BLaER1 (cell line): Measurements from ENCODE around the gene LYPD6B.

Source experiments
- H3K27ac ChIP-seq: shearing (Covaris generic); formaldehyde crosslinking; 2 replicates; pipeline ENCODE4 v1.8.1; 2022
- H3K27me3 ChIP-seq: shearing (Covaris generic); formaldehyde crosslinking; 2 replicates; pipeline ENCODE4 v1.8.1; 2022
- H3K36me3 ChIP-seq: shearing (Covaris generic); formaldehyde crosslinking; 2 replicates; pipeline ENCODE4 v1.8.1; 2022
- H3K4me1 ChIP-seq: shearing (Covaris generic); formaldehyde crosslinking; 2 replicates; pipeline ENCODE4 v1.8.1; 2022
- H3K4me2 ChIP-seq: shearing (Covaris generic); formaldehyde crosslinking; 2 replicates; pipeline ENCODE4 v1.8.1; 2022
- H3K4me3 ChIP-seq: shearing (Covaris generic); formaldehyde crosslinking; 2 replicates; pipeline ENCODE4 v1.8.1; 2022
- H3K9ac ChIP-seq: shearing (Covaris generic); formaldehyde crosslinking; 2 replicates; pipeline ENCODE4 v1.8.1; 2022
- H3K9me3 ChIP-seq: shearing (Covaris generic); formaldehyde crosslinking; 2 replicates; pipeline ENCODE4 v1.8.1; 2022
- H4K20me1 ChIP-seq: shearing (Covaris generic); formaldehyde crosslinking; 2 replicates; pipeline ENCODE4 v1.8.1; 2022
- Cebpa-rat ChIP-seq: shearing (Covaris generic); IDR thresholded peaks from 2 replicates; pipeline ENCODE4 v1.8.1; 2022

Gene LYPD6B

GRCh38 chr2:148999451-148999921 lies 39.0 kb upstream of the LYPD6B start:
- H3K9ac ChIP-seq, result no peak overlapping the region
- no peak overlapping the region for H3K4me3 ChIP-seq
- H3K36me3 ChIP-seq, result no peaks in the 10 kb centered on the region
- no peak overlapping the region for H3K4me2 ChIP-seq
- H3K27me3 ChIP-seq, result no peaks in the 10 kb centered on the region
- TF ChIP-seq Cebpa-rat, result no peak
- H3K4me1 ChIP-seq, result no peaks in the 10 kb centered on the region
- H3K27ac ChIP-seq, result no peak overlapping the region
- H4K20me1 ChIP-seq, result no peaks in the 10 kb centered on the region
- H3K9me3 ChIP-seq, result no peaks in the 10 kb centered on the region

- no peak overlapping the region for H3K27ac ChIP-seq
Observed at GRCh38 chr2:149000158-149000938, 38.2 kb upstream of the LYPD6B start.

DNA sequence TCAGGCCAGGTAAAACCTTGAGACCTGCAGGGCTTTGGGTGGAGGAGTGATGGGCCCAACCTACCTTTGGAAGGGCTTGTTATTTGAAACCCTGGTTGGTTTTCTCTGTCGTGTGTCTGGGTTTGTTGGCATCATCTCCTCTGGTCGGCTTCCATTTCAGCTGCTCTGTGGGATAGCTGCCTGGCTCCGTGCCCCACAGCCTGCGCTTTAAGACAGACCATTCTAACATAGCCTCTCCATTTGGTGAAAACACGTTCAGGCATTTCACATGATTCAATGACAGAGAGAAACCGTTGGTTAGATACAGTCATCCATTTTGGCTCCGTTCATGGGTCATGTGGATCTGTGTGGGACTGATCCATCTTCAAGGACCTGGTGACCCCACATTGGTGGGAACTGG lies 37.0 kb upstream of the LYPD6B start:
- Histone ChIP-seq H3K27ac (no peak overlapping the region), H3K9me3 (no peaks in the 10 kb centered on the region), H4K20me1 (no peaks in the 10 kb centered on the region), H3K4me1 (no peaks in the 10 kb centered on the region), H3K4me3 (no peak overlapping the region), H3K9ac (no peak overlapping the region), H3K4me2 (no peak overlapping the region), H3K36me3 (no peaks in the 10 kb centered on the region), H3K27me3 (no peaks in the 10 kb centered on the region)
- no peak for TF ChIP-seq Cebpa-rat

More at GRCh38 chr2:149000158-149000938, 38.2 kb upstream of the LYPD6B start:
- H4K20me1 ChIP-seq, result no peaks in the 10 kb centered on the region
- no peak for TF ChIP-seq Cebpa-rat
- no peaks in the 10 kb centered on the region for H3K4me1 ChIP-seq
- H3K36me3 ChIP-seq, result no peaks in the 10 kb centered on the region
- H3K4me3 ChIP-seq, result no peak overlapping the region
- no peak overlapping the region for H3K9ac ChIP-seq
- no peak overlapping the region for H3K4me2 ChIP-seq
- no peaks in the 10 kb centered on the region for H3K27me3 ChIP-seq
- no peaks in the 10 kb centered on the region for H3K9me3 ChIP-seq

DNA sequence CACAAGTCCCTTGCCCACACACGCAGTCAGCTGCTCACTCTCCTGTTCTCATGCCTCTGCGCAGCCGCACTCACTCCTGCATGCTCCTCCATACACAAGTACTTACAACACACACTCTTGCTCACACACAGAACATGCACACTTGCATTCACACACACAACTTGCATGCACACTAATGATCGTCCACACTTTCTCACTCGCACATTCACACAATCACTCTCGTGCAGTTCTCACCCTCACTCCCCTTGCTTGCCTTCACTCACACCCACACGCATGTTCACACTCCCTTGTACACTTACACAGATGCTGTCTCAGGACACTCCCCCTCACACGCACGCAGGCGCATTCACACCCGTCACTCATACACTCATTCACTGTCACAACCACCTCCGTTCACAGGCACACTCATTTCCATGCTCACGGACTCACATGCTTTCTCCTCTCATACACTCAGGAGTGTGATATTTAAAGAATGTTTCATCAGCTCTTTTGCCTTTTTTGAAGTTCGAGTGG lies 36.1 kb upstream of the LYPD6B start:
- no peaks in the 10 kb centered on the region for H3K27me3 ChIP-seq

DNA sequence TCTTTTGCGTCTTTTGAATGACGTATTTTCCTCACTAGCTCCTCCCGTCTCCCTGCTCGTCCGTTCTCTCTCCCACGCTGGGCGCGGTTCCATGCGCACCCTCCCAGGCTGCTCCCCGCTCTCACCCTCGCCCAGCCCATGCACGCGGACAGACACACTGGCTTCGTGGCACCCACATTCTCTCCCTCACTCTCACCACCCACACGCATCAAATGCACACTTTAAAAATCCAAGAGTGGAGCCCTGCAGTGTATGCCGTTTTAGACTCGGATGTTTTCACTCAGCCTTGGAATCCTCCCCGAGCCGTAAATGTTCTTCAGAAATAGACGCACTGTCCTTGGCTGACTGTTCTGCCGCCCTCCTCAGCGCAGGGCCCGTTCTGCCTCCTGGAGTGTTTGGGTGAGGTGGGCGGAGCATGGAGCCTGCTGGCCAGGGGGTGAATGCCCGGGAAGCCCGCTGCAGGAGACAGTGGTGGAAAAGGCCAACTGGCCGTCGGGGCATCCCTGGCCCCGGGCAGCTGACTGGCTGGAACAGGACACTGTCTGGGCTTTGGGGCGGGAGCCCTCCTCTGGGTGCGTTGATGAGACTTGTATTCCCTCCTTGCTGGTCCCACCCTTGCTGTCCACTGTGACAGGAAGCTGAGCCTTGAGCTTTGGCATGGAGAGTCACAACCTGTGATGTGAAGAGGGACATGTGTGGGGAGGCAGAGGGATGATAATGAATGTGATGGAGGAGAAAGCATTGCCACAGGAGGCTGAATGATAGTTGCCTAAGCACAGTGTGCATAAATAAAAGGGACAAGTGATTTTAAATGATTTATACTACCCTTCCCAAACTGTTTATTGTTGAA lies 35.4 kb upstream of the LYPD6B start:
- Histone ChIP-seq H4K20me1 (no peaks in the 10 kb centered on the region), H3K4me2 (no peak overlapping the region), H3K4me3 (no peak overlapping the region), H3K27ac (no peak overlapping the region), H3K36me3 (no peaks in the 10 kb centered on the region), H3K9ac (no peak overlapping the region), H3K9me3 (no peaks in the 10 kb centered on the region), H3K27me3 (no peaks in the 10 kb centered on the region), H3K4me1 (no peaks in the 10 kb centered on the region)
- TF ChIP-seq Cebpa-rat, result no peak

More for the DNA sequence above, 36.1 kb upstream of the LYPD6B start:
- Histone ChIP-seq H3K4me1 (no peaks in the 10 kb centered on the region), H3K27ac (no peak overlapping the region), H3K9me3 (no peaks in the 10 kb centered on the region), H3K4me3 (no peak overlapping the region), H3K9ac (no peak overlapping the region), H3K36me3 (no peaks in the 10 kb centered on the region), H4K20me1 (no peaks in the 10 kb centered on the region), H3K4me2 (no peak overlapping the region)
- no peak for TF ChIP-seq Cebpa-rat

GRCh38 chr2:149004836-149005235 lies 33.7 kb upstream of the LYPD6B start:
- no peaks in the 10 kb centered on the region for H3K4me1 ChIP-seq
- H3K4me2 ChIP-seq, result no peak overlapping the region
- H3K9ac ChIP-seq, result no peak overlapping the region
- no peak for TF ChIP-seq Cebpa-rat
- no peak overlapping the region for H3K4me3 ChIP-seq
- H4K20me1 ChIP-seq, result no peaks in the 10 kb centered on the region
- H3K36me3 ChIP-seq, result peaks cover 7% of the 10 kb centered on the region; the same call in 1 of the 2 replicates
- no peak overlapping the region for H3K27ac ChIP-seq
- no peaks in the 10 kb centered on the region for H3K9me3 ChIP-seq
- no peaks in the 10 kb centered on the region for H3K27me3 ChIP-seq

DNA sequence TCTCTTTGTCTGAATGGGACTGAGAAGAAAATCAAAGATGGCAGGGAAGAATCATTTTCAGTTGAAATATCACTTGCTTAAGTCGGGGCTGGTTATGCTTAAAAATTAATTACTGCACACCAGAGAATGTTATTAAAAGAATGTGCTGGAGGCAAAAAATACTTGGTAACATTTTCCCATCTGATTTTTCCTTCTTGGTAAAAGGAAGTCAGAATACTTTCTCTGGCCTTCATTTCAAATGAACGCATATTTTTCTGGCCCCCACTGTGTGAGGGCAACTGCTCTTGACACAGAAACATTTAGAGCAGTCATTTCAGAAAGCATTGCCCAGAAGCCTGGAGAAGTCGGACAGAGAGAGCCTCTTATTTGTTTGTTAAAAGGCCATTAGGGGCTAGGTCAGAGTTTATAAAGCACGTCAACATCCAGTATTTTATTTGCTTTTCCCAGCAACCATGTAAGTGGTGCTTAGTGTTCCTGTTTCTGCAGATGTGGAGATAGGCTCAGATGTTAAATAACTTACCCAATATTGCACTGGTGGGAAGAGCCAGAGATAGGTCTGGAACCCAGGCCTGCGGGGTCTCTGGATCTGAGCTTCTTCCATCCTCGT lies 32.9 kb upstream of the LYPD6B start:
- no peak for TF ChIP-seq Cebpa-rat
- H3K9me3 ChIP-seq, result no peaks in the 10 kb centered on the region
- H3K4me1 ChIP-seq, result no peaks in the 10 kb centered on the region
- no peak overlapping the region for H3K4me2 ChIP-seq
- H4K20me1 ChIP-seq, result no peaks in the 10 kb centered on the region
- no peak overlapping the region for H3K4me3 ChIP-seq
- H3K9ac ChIP-seq, result no peak overlapping the region
- peaks cover 14% of the 10 kb centered on the region; the same call in 1 of the 2 replicates for H3K36me3 ChIP-seq
- no peak overlapping the region for H3K27ac ChIP-seq
- H3K27me3 ChIP-seq, result no peaks in the 10 kb centered on the region

DNA sequence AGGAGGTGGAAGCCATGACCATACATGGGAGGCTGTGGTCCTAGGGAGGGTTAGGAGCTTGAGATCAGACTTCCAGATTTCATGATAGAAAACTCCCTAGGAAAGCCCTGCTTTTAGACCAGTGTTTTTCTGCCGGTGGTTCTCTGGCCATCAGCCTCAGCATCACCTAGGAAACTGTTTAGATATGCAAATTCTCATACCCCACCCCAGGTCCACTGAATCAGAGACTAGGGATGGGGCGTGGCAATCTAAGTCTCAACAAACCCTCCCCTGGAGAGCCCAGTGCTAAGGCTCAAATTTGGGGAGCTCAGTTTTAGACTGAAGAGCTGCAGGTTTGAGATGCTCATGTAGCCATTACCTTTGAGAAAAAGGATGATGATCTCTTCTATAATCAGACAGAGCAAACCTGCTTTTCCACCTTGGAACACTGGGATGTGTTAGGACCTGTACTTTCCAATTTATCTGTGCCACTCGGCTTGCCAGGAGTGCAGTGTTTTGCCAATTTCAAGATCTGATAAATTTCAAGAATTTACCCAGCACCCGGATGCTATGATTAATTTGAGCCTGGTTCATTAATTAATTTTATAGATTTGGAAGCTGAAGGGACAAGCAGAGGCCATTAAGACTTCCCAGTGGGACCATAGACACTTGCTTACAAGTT lies 31.5 kb upstream of the LYPD6B start:
- H3K27ac ChIP-seq, result no peak overlapping the region
- no peaks in the 10 kb centered on the region for H3K27me3 ChIP-seq
- H3K9ac ChIP-seq, result no peak overlapping the region
- no peak overlapping the region for H3K4me2 ChIP-seq
- no peaks in the 10 kb centered on the region for H3K9me3 ChIP-seq
- no peaks in the 10 kb centered on the region for H4K20me1 ChIP-seq
- no peaks in the 10 kb centered on the region for H3K4me1 ChIP-seq
- H3K36me3 ChIP-seq, result peaks cover 27% of the 10 kb centered on the region
- no peak for TF ChIP-seq Cebpa-rat
- no peak overlapping the region for H3K4me3 ChIP-seq

DNA sequence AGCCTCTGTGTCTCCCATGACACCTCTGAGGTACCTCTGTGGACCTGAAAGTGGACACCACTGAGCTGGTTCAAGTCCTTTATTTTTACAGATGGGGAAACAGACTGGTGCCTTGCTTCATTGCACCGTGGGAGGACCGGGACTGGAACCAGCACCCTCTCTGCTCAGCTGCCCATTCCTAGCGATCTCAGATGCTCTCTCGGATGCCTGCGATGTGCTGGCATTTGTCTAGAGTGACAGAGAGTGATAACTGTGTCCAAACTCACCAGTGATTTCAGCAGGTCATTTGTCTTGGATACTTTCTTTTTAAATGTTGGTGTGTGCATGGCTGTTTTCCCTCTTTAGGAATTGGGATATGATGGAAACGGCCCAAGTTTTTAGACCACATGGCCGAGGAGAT lies 30.1 kb upstream of the LYPD6B start:
- H3K27ac ChIP-seq, result no peak overlapping the region
- TF ChIP-seq Cebpa-rat, result no peak
- no peaks in the 10 kb centered on the region for H3K27me3 ChIP-seq
- no peaks in the 10 kb centered on the region for H3K4me1 ChIP-seq
- H3K36me3 ChIP-seq, result peaks cover 32% of the 10 kb centered on the region
- H3K9me3 ChIP-seq, result no peaks in the 10 kb centered on the region
- no peak overlapping the region for H3K9ac ChIP-seq
- H3K4me2 ChIP-seq, result no peak overlapping the region
- H4K20me1 ChIP-seq, result no peaks in the 10 kb centered on the region
- no peak overlapping the region for H3K4me3 ChIP-seq
